Measurements from ENCODE around the gene MXD3. TPM values are rescaled to one million over a fixed set of nuclear protein-coding genes. Genes with fewer than 3 reads are reported as not detected.

MXD3 gene
- total and polyA plus RNA-seq, 2 of the 4 experiments (the other 2 are of a cell fraction) = 7.3 to 12.9 TPM

- no peak overlapping the region for H4K91ac ChIP-seq (ENCODE audit: insufficient read depth, low read depth, low read length)
- no peak overlapping the region for H2BK5ac ChIP-seq (ENCODE audit: low read depth, low read length, poor library complexity, severe bottlenecking)
- H3K27ac ChIP-seq (ENCODE audit: insufficient read depth, low read length) = no peak overlapping the region
- peaks cover 0 to 12% of the 10 kb centered on the region in 2 experiments; a peak in 3 of 4 replicates for H3K79me1 ChIP-seq (ENCODE audit: low read depth in 1 of 2, low read length in 2 of 2)
- H4K5ac ChIP-seq (ENCODE audit: low read depth, low read length) = no peak overlapping the region
- no peak overlapping the region for H2BK15ac ChIP-seq (ENCODE audit: low read depth, low read length)
- no peak for TF ChIP-seq CEBPB (IDR thresholded peaks at IDR 0.05; ENCODE audit: low read depth, low read length)
- peaks cover 15% of the 10 kb centered on the region; the same call in 1 of the 2 replicates for H4K20me1 ChIP-seq (ENCODE audit: insufficient read depth, low read length)
- ATAC-seq (ENCODE audit: low read depth) (no peak), DNase-seq (no peak)
- no peak overlapping the region for H2AK9ac ChIP-seq (replicated peaks; ENCODE audit: low read depth, low read length, poor library complexity)
- dilution Hi-C loops (cut with HindIII; ENCODE audit: low sequenced_read_pairs, unreplicated experiment) = no loop called here
- ChIA-PET CTCF (interaction anchor here (0.6 kb wide), 2 partner anchors 70 to 255 kb away, joined by 3 read pairs; no protein-coding TSS in a partner anchor), POLR2A (ENCODE audit: unreplicated experiment) (no interaction called here)
- H3K4ac ChIP-seq (ENCODE audit: low read depth, low read length) = no peak overlapping the region
- in situ Hi-C loops (cut with MboI; ENCODE audit: low sequenced_read_pairs) = no loop called here
- H3K27me3 ChIP-seq (ENCODE audit: control insufficient read depth, insufficient read depth, low read length) = no peaks in the 10 kb centered on the region
- no peak overlapping the region for H2AFZ ChIP-seq (replicated peaks; ENCODE audit: low read length, poor library complexity)
- no peak overlapping the region for H3K4me3 ChIP-seq (ENCODE audit: insufficient read depth, low read depth, low read length)
- H3K9ac ChIP-seq (ENCODE audit: low read depth, low read length) = no peak overlapping the region
- BruUV-seq (replicated peaks) = no TSS peak
- H3K9me3 ChIP-seq (ENCODE audit: control insufficient read depth, insufficient read depth, low read length) = no peaks in the 10 kb centered on the region
- WGBS, 2 experiments (ENCODE audit: extremely low coverage in 2 of 2, insufficient read length in 1 of 2) = no CpG with 5 or more reads among the region's 7 CpGs
- no peak overlapping the region for H3K56ac ChIP-seq (ENCODE audit: extremely low read depth, insufficient read depth, low read length)
- H3K23ac ChIP-seq (ENCODE audit: low read depth, low read length) = no peak overlapping the region
- no peak overlapping the region for H2AK5ac ChIP-seq (ENCODE audit: low read depth, low read length)
- H3K36me3 ChIP-seq (ENCODE audit: control insufficient read depth, insufficient read depth, low read length) = no peaks in the 10 kb centered on the region; the same call in 1 of the 2 replicates
- H3K4me2 ChIP-seq (ENCODE audit: low read depth, low read length) = no peak overlapping the region
- peaks cover 5% of the 10 kb centered on the region; the same call in 1 of the 2 replicates for H3K9me1 ChIP-seq (ENCODE audit: insufficient read depth, low read length)
- no peak overlapping the region for H2BK20ac ChIP-seq (ENCODE audit: low read depth, low read length)
- H3K18ac ChIP-seq (ENCODE audit: low read depth, low read length) = no peak overlapping the region
- H4K8ac ChIP-seq (ENCODE audit: low read depth in 2 of 2, low read length in 2 of 2) = no peak overlapping the region
- intact Hi-C loops (cut with micrococcal nuclease) = no loop called here
- no peaks in the 10 kb centered on the region for H3K4me1 ChIP-seq (ENCODE audit: control insufficient read depth, insufficient read depth, low read length)
- no peak overlapping the region for H3K14ac ChIP-seq (replicated peaks; ENCODE audit: low read depth, low read length)
- no peak overlapping the region for H2BK120ac ChIP-seq (ENCODE audit: low read depth, low read length)
These were observed 9.2 kb upstream of the MXD3 start for GRCh38 chr5:177320879-177321278.
